ENCODE data around the gene ZNF177.
"Not testable (repeated sequence)": the region's sequence is repeated elsewhere in the genome, so short reads cannot be mapped to it uniquely, and the experiment has no call there.

The ZNF177 gene

DNA sequence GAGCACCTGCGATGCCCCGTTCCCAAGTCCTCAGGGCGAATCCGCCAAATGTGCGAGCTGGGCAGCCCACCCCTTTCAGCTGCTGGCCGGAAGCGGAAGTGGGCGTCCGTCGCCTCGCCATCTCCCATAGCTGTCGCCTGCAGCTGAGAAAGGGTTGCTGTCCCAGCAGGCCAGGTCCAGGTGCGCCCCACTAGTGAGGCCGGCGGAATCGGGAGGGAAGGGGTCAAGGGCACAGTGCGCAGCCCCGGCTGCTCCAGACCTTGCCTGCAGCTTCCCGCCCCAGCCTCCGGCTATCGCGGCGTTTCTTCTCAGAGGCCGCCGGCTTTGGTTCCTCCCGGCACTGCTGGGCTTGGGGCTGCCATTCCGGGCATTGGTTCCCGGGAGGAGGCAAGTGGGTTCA lies at the start of gene ZNF177:
TSS of gene ZNF177 (plus strand) at position 109 of the 400 bp plus-strand sequence. CDS start 15,299 bp downstream, outside the sequence.
- DNase-seq (ENCODE audit: low read depth, low spot score), result no peak

DNA sequence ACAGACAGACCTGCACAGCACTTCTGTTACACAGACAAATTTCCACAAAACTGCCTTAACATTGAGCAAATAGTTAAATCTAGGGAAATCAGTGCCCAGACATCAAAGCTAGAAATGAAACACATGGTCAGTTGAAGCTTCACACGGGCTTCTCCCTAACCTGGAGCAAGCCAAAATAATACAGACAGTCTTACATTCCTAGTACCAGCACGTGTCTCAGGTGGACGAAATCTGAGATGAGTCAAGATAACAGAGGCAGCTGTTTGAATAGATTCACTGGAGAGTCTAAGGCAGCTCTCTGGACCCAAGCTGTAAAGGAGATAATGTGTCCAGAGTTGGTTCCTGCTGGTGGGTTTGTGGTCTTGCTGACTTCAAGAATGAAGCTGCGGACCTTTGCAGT lies 49.1 kb upstream of the ZNF177 start:
- no peak for DNase-seq (ENCODE audit: low read depth, low spot score)

DNA sequence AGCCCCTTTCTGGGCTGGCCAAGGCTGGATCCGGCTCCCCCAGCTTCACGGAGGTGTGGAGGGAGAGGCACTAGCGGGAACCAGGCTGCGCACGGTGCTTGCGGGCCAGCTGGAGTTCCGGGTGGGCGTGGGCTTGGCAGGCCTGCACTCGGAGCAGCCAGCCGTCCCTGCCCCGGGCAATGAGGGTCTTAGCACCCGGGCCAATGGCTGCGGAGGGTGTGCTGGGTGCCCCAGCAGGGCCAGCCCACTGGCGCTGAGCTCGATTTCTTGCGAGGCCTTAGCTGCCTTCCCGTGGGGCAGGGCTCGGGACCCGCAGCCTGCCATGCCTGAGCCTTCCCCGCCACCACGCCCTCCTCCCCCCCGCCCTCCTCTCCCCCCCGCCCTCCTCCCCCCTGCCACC lies 41.5 kb upstream of the ZNF177 start:
- DNase-seq (ENCODE audit: low read depth, low spot score), result no peak

GRCh38 chr19:9321756-9322155 lies 41.1 kb upstream of the ZNF177 start:
- DNase-seq (ENCODE audit: low read depth, low spot score), result not testable (repeated sequence)

DNA sequence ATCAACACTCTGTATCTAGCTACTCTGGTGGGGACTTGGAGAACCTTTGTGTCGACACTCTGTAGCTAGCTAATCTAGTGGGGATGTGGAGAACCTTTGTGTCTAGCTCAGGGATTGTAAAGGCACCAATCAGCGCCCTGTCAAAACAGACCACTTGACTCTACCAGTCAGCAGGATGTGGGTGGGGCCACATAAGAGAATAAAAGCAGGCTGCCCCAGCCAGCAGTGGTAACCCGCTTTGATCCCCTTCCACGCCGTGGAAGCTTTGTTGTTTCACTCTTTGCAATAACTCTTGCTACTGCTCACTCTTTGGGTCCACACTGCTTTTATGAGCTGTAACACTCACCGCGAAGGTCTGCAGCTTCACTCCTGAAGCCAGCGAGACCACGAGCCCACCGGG lies 40.6 kb upstream of the ZNF177 start:
- not testable (repeated sequence) for DNase-seq (ENCODE audit: low read depth, low spot score)

DNA sequence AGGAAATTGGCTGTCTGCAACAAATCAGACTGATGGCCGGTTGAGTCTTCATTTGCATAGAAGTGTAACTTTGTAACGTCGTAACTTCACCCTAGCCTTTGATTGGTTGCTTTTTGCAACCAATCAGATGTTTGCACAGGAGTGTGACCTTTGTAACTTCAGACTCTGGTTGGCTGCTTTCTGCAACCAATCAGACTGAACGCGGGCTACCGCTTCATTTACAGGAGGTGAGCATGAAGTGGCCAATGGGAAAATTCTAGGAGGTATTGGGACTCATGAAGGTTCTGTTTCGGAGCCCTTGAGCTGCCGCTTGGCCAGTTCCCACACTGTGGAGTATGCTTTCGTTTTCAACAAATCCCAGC lies 39.3 kb upstream of the ZNF177 start:
- DNase-seq (ENCODE audit: low read depth, low spot score), result no peak

DNA sequence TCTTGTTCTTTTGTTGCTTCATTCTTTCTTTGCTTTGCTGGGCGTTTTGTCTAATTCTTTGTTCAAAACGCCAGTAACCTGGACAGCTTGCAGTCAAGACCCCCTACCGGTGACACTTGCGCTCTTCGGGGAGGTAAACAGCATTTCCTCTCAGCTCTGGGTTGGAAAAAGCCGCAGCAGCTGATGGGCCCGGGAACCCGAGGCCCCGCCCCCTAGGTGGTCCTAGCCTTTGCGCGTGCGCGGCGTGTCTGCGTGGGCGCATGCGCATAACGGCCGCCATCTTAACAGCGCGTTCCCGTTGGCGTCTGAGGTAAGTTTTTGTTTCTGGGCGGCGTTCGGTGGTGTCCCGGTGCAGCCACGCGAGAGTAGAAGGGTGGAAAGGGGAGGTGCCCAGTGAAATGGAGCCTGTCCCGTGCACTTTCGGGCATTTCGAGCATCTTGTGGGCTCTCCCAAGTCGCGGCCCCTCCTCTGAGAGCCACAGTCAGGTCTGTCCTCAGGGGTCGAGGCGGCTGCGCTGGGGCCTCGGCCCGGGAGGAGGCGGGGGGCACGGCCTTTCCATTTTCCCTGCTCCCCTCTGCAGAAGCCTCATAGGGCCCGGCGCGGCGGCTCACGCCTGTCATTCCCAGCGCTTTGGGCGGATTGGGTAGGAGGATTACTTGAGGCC lies 38.8 kb upstream of the ZNF177 start, which contains the start of gene ZNF559:
TSS of gene ZNF559 (plus strand) at position 261 of the 665 bp plus-strand sequence. CDS start 14,371 bp downstream, outside the sequence.
- DNase-seq (ENCODE audit: low read depth, low spot score), result peak; percentile 93

GRCh38 chr19:9324584-9324962 lies 38.2 kb upstream of the ZNF177 start:
- DNase-seq (ENCODE audit: low read depth, low spot score), result no peak

- no peak for DNase-seq (ENCODE audit: low read depth, low spot score)
Observed at GRCh38 chr19:9329999-9330398, 32.8 kb upstream of the ZNF177 start.

DNA sequence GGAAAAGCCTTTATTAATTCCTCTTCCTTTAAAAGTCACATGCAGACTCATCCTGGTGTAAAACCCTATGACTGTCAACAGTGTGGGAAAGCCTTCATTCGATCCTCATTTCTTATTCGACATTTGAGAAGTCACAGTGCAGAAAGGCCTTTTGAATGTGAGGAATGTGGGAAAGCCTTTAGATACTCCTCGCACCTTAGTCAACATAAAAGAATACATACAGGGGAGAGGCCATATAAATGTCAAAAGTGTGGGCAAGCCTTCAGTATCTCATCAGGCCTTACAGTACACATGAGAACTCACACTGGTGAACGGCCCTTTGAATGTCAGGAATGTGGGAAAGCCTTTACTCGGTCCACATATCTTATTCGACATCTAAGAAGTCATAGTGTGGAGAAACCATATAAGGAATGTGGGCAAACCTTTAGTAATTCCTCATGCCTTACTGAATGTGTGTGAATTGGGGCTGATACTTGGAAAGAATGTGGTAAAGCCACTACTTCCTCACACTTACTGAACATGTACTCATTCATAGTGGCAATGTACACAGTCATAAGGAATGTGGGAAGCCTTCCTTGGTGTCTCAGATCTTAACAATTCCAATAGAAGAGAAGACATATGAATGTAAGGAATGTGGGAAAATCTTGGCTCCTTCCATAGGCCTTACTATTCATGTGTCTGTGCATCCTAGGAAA lies 20.1 kb upstream of the ZNF177 start:
- DNase-seq (ENCODE audit: low read depth, low spot score), result no peak

GRCh38 chr19:9345005-9345404 lies 17.8 kb upstream of the ZNF177 start:
- DNase-seq (ENCODE audit: low read depth, low spot score), result no peak

- DNase-seq (ENCODE audit: low read depth, low spot score), result no peak
Observed at GRCh38 chr19:9348253-9348652, 14.6 kb upstream of the ZNF177 start.

DNA sequence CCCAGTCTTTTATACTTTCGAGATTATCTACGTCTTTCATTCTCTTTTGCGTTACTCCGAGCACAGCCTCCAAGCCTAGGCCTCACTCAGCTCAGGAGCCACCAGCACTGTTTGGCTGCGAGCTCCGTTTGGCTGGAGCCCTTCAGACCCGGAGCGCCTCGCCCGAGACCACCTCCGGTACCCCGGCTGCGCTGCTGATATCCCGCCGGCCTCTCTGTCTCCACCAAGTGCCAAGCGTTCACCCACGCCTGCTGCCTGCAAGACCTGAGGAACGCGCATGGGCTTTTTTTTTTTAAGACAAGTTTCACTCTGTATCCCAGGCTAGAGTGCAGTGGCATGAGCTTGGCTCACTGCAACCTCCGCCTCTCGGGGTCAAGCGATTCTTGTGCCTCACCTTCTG lies 14.1 kb upstream of the ZNF177 start:
- no peak for DNase-seq (ENCODE audit: low read depth, low spot score)

GRCh38 chr19:9352505-9352904 lies 10.3 kb upstream of the ZNF177 start:
- DNase-seq (ENCODE audit: low read depth, low spot score), result no peak

DNA sequence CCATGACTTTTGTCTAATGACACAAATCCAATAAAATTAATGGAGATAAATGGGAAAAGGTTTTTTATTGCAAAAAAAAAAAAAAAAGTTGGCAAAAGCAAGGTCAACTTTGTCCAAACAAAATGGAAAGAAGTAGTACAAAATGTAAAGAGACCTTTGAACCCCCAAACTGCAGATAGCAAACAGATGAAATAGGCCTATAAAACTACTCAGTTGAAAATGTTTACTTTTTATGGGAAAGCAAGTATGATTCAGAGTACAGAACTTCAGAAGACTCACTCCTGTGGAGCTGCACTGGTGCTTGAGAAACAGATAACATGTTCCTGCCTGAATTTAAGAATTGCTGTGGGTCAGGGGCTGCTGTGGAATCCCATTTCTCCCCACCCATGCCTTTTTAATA lies 9.8 kb upstream of the ZNF177 start:
- DNase-seq (ENCODE audit: low read depth, low spot score), result no peak

- DNase-seq (ENCODE audit: low read depth, low spot score), result no peak
Observed at GRCh38 chr19:9354651-9355050, 8.2 kb upstream of the ZNF177 start.

- no peak for DNase-seq (ENCODE audit: low read depth, low spot score)
Observed at GRCh38 chr19:9370738-9371619, 8.2 kb downstream of the ZNF177 start.

GRCh38 chr19:9381361-9381785 lies 18.6 kb downstream of the ZNF177 start:
- DNase-seq (ENCODE audit: low read depth, low spot score), result no peak

DNA sequence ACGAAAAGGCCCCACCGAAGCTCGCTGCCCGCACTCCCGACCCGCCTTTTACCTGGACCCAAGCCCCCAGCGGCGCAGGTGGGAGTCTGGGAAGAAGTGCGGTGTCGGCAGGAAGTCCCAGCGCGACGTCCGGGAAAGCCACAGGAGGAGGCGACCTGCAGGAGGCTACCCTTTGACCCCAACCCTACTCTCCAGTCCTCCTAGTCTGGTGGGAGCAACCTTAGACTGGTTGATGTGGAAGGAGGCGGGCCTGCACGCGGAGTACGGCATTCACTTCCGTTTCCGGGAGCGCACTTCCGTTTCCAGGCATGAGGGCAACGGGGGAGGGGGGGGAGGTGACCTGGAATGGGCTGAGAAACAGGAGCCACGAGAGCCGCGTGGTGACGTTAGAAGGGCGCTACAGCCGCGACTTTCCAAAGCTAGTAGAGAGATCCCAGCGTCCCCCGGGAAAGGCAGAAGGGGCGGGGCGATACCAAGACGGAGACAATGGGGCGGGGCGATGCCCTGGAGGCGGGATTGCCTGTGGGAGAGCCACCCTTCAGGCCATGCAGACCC lies 44.1 kb downstream of the ZNF177 start:
- peak; percentile 17 for DNase-seq (ENCODE audit: low read depth, low spot score)

GRCh38 chr19:9407827-9408226 lies 45.0 kb downstream of the ZNF177 start:
- DNase-seq (ENCODE audit: low read depth, low spot score), result no peak

DNA sequence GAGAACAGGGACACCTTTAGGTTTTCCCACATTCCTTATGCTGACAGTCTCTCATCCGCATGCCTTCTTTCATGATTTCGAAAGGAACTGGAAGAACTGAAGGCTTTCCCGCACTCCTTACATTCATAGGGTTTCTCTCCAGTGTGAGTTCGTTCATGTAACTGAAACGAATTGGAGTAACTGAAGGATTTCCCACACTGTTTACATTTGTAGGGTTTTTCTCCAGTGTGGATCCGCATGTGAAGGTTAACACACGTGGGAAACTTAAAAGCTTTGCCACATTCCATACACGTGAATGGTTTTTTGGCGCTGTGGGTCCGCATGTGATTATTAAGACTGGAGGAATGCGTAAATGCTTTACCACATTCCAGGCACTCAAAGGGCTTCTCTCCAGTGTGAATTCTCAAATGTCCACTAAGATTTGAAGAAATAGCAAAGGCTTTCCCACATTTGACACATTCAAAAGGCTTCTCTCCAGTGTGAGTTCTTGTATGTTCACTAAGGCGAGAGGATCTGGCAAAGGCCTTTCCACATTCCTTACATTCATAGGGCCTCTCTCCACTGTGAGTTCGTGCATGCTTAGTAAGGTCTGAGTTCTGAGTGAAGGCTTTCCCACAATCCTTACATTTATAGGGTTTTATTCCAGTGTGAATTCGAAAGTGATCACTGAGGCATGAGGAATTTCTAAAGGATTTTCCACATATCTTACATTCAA lies 50.6 kb downstream of the ZNF177 start:
- DNase-seq (ENCODE audit: low read depth, low spot score), result no peak

Data from smooth muscle cell of the brain vasculature (primary cell).